Myocyte (in vitro differentiated cells): Measurements from ENCODE around the gene EDEM1. TPM values are rescaled to one million over a fixed set of nuclear protein-coding genes. Genes with fewer than 3 reads are reported as not detected.
"Not testable (repeated sequence)": the region's sequence is repeated elsewhere in the genome, so short reads cannot be mapped to it uniquely, and the experiment has no call there.

ENCODE experiments used
- DNase-seq: peaks from one replicate; pipeline ENCODE4 v3.0.0-alpha.2; 2012; ENCODE audit warnings: low read depth
- total RNA-seq: library from RNA; depleted of rRNA; stranded (reverse); fragments of >200 nt; gene quantifications from 2 replicates; pipeline ENCODE4 v1.2.3, GENCODE V29; 2014

EDEM1 gene
- total RNA-seq, 1 donor from 2014 or later: 9.1 TPM

GRCh38 chr3:5231487-5231886 is 44.0 kb downstream of the EDEM1 start:
- no peak for DNase-seq

GRCh38 chr3:5232570-5232969 is 45.1 kb downstream of the EDEM1 start:
- no peak for DNase-seq

- DNase-seq: no peak
These were observed 45.5 kb downstream of the EDEM1 start for GRCh38 chr3:5233026-5233425.

- DNase-seq: no peak
These were observed 48.1 kb downstream of the EDEM1 start for GRCh38 chr3:5235655-5236054.

GRCh38 chr3:5238545-5238944 is 51.0 kb downstream of the EDEM1 start:
- peak; percentile 25 for DNase-seq

GRCh38 chr3:5239602-5240001 is 52.1 kb downstream of the EDEM1 start:
- DNase-seq: no peak

- no peak for DNase-seq
These were observed 53.2 kb downstream of the EDEM1 start for GRCh38 chr3:5240740-5241139.

- DNase-seq: not testable (repeated sequence)
These were observed 55.3 kb downstream of the EDEM1 start for GRCh38 chr3:5242785-5243184.

- no peak for DNase-seq
These were observed 58.4 kb downstream of the EDEM1 start for GRCh38 chr3:5245927-5246326.

GRCh38 chr3:5248822-5249221 is 61.3 kb downstream of the EDEM1 start:
- no peak for DNase-seq

- DNase-seq: peak; percentile 27
These were observed 63.1 kb downstream of the EDEM1 start for GRCh38 chr3:5250467-5251195.

- no peak for DNase-seq
These were observed 63.7 kb downstream of the EDEM1 start for GRCh38 chr3:5251196-5251583.

GRCh38 chr3:5252131-5252530 is 64.6 kb downstream of the EDEM1 start:
- DNase-seq: no peak

- DNase-seq: no peak
These were observed 67.0 kb downstream of the EDEM1 start for GRCh38 chr3:5254281-5255048.

GRCh38 chr3:5255404-5256344 is 68.2 kb downstream of the EDEM1 start:
- DNase-seq: no peak

- DNase-seq: no peak
These were observed 71.0 kb downstream of the EDEM1 start for GRCh38 chr3:5258526-5258925.

- DNase-seq: no peak
These were observed 73.5 kb downstream of the EDEM1 start for GRCh38 chr3:5260992-5261501.

- DNase-seq: no peak
These were observed 75.0 kb downstream of the EDEM1 start for GRCh38 chr3:5262507-5262906.

GRCh38 chr3:5264093-5264600 is 76.6 kb downstream of the EDEM1 start:
- no peak for DNase-seq

- DNase-seq: peak; percentile 11
These were observed 77.6 kb downstream of the EDEM1 start for GRCh38 chr3:5264896-5265770.
